Inferior parietal cortex (tissue), 1 donor: ENCODE results near the gene MCM5.
"Not testable (repeated sequence)": the region's sequence is repeated elsewhere in the genome, so short reads cannot be mapped to it uniquely, and the experiment has no call there.

ENCODE experiments used
- DNase-seq: peaks from one replicate; pipeline ENCODE4 v3.0.0-alpha.2; 2016; ENCODE audit errors: extremely low spot score

Gene MCM5

DNA sequence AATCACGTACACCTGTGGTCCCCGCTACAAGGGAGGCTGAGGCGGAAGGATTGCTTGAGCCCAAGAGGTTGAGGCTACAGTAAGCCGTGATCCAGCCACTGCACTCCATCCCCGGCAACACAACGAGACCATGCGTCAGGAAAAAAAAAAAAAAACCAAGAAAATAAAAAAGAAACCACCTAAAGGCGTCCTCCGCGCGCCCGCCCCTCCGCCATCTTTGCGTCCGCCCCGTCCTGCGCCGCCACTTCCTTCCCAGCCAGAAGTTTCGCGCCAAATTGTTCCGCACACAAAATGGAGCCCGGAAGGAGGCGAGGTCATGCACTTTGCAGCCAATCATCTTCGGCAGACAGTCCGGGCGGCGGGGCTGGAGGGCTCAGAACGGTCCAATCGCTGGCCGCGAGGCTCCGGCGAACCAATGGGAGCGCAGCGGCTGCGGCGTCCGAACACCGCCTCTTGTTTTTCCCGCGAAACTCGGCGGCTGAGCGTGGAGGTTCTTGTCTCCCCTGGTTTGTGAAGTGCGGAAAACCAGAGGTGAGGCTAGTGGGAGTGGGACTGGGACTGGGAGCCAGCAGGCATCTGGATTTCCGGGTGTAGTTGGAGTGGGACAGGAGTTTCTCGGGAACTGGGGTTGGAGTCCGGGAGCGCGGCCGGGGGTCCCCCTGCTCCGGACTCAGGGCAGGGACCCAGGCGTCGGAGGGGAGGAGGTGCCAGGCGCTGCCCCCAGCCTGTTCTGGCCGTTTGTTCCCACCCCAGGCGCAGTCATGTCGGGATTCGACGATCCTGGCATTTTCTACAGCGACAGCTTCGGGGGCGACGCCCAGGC, at the start of gene MCM5:
Gene MCM5 (plus strand): TSS at position 463 of the 823 bp plus-strand sequence. CDS start 299 bp downstream, at position 762.
- DNase-seq, result peak; percentile 97

DNA sequence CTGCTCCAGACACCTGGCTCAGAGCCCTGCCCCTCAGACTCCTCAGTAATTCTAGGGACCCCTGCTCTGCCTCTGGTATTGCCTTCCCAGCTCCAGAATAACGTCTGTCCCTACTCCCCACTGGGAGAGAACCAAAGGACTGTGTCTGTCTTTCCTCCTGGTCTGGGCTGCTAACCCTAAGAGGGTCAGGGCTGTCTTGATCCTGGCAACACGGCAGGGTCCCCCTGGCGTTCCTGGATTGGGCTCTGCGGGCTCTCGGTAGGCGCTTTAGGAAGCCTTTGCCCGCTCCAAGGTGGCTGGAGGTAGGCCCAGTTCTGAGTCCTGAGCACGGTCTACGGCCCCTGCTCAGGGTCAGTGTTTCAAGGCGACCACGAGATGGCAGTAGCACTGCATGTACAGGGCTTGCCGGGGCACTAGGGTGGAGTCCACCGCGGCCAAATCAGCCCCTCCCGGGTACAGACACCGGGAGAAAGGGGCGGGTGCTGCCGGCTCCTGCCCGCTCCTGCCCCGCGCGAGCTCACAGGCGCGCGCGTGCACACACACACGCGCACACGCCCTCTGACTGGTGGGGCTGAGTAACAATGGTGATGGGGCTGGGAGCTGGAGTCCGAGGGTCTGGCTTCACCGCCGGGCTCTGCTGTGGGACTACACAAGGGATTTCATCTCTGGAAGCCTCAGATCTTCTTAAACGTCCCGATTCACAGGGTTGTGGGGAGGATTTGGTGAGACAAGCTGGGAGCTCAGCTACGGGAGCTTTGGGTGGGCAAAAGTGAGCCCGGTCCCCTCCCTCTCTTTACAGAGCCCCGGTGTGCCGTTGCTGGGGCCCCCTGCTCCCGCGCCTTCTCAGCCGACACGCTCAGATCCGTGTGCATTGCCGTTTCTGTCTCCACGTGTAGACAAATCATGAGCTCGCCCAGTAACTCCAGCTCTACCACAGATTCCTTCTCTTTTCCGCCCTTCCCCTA, 49.1 kb upstream of the MCM5 start:
- DNase-seq, result peak; percentile 81

DNA sequence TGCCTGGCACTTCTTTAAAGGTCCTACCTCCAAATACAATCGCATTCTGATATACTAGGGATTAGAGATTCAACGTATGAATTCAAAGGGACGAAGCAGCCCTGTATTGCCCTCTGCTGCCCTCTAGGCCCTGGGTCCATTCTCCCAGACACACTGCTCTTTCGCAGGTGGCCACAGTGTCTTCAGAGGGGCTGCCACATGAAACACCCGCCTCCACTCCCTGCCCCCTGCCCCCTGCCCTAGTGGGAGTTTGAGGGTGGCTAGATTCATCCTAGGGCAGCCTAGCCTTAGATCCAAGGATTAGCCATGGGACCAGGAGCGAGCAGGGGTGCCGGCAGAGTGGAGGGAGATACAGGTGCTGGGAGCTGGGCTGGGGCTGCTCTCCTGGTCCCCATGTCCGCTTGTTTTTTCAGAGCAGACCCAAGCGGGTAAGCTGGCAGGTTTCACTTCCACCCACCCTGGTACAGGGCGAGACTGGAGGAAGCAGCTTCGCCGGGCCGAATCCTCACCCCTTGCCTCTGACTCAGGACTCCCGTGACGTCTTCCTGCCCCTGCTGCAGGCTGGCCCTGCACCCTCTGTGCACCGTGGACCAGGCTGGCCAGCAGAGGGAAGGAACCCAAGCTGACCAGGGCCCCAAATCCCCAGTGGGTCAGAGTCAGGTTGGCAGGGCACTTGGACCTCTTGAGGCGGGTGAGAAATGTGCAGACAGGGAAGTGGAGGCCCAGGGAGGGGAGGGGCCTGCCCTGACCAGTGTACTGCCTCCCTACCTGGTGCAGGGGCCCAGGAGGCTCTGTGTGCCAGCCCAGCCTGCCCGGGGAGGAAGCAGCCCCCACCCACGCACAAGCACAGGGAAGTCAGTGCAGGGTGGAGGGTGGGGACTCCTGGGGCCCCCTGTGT, 47.5 kb upstream of the MCM5 start:
- no peak for DNase-seq

DNA sequence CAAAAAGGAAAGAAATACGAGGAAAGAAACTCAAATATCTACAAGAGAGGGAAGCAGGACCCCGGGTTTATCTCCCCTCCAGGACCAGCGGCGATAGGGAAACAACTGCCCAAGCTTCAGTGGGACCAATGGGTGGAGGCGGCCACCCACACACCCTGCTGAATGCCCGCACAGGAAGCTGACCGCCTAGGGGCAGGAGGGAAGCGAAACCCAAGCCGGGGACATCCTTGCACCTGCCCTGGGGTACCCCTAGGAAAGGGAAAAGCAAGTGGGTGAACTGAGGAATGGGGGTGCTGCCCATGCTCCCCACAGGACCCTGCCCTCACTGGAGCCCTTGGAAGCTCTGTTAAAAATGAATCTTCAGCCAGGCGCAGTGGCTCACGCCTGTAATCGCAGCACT, 46.6 kb upstream of the MCM5 start:
- no peak for DNase-seq

DNA sequence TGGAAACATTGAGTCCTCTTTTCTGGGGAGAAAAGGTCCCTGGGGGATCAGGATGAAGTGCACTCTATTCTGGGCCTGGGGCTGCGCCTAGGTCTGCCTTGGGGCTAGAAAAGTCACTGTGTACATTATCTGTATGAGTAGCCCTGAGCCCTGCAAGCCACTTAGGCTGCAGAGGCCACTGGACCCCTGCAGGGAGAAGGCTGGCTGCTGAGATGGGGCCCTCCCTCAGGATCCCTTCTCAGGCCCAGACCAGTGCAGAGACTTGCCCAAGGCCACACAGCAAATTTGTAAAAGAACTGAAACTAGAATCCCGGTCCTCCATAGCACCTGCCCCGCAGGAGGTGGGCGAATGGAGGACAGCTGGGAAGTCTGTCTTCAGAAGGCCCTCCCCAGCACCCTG, 45.9 kb upstream of the MCM5 start:
- no peak for DNase-seq

DNA sequence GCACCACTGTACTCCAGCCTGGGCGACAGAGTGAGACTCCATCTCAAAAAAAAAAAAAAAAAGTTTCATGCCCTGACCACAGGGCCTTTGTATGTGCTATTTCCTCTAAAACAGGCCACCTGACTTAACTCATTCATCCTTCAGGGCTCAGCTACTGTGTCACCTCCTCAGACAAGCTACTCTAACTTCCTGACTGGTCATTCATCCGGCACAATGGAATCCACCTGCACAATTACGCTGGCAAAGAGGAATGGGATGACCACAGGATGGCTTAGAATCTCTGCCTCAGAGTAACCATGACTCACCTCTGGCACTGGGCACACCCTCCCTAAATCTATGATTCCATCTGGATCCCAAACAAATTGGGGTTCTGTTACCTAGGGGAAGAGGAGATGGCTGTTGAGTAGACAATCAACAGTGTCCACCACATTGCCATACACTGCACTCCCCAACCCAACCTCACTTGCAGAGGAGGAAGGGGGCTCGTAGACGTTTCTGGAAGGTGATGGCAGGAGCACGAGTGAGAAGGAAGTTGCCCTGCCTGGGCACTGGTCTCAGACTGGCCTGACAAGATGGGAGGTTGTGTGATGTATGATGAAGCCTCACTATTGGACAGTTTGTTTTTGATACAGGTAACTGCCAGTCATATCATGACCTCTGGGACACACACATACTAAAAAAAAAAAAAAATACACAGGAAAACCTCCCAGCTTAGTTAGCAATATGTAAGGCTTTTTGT, 41.9 kb upstream of the MCM5 start:
- no peak for DNase-seq

DNA sequence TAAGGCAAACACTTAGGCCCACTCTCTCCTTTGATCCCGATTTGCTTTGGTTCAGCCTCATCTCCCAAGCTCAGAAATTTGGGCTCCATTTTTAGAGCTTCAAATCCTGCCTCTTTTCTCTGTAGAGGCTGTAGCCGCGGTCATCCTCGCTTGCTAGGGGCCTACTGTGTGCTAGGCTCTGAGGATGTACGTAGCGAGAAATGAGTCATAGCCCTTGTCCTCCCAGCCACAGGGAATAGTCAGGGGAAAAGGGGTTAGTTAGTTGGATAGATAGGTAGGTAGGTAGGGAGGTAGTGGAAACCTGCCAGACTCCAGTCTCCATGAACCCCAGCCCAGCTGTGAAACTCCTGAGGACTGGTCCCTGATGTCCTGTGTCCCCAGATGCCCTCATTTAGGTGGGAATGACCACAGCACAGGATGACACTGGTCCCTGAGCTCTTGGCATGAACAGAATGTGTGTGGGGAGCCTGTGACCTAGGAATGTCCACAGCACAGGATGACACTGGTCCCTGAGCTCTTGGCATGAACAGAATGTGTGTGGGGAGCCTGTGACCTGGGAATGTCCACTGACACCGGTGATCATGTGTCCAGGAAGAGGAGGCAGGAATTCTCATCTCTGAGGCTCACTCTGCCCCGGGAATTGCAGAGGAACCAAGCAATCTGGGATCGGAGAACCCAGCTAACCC, 40.4 kb upstream of the MCM5 start:
- no peak for DNase-seq

DNA sequence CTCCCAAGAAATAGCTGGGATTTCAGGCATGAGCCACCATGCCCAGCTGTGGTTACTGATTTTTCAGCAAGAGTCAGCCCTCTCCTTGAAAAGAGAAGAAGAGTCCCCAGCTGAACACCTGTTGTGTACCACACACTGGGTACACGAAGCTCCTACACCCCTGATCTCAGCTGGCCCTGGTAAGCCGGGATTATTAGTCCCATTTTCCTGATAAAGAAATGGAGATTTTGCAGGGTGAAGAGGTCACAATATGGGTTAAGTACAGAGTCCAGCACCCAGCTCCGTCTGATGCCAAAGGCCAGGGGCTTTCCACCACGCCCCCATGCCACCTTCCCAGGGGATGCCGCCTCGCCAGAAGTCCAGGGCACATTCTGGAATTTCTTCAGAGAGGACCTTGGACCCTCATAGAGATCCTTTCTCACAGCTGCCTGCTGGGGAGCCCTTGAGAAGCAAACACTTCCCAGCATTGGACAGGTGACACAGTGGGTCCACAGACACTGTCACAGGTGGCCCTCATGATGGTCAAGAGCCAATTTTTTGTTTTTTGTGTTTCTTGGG, 38.9 kb upstream of the MCM5 start:
- no peak for DNase-seq

DNA sequence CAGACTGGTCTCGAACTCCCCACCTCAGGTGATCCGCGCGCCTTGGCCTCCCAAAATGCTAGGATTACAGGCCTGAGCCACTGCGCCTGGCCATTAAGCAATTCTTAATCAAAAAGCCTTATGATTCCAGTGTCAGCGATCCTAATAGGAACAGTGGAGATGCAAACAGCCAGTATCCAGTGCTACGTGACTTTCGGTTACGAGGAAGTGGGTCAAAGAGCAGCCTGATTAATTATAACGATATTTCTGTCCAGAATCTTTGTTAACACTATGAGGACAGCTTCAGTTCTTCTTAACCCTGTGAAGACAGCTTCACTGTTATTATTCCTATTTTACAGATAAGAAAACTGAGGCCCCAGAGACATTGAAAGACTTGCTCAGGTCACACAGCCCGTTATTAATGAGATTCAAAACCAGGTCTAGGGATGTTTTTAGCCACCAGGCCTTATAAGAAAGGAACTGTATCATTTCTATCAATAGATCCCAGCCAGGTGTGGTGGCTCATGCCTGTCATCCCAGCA, 36.3 kb upstream of the MCM5 start:
- no peak for DNase-seq

DNA sequence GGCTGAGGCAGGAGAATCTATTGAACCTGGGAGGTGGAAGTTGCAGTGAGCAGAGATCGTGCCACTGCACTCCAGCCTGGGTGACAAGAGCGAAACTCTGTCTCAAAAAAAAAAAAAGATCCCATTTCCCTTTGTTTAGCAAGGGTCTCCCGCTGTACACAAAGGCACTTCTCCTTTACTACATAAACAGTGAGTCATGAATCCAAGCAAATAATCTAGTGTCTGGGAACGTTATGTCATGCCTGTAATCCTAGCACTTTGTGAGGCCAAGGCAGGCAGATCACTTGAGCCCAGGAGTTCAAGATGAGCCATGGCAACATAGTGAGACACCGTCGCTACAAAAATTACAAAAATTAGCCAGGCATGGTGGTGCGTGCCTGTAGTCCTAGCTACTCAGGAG, 35.7 kb upstream of the MCM5 start:
- DNase-seq, result not testable (repeated sequence)

DNA sequence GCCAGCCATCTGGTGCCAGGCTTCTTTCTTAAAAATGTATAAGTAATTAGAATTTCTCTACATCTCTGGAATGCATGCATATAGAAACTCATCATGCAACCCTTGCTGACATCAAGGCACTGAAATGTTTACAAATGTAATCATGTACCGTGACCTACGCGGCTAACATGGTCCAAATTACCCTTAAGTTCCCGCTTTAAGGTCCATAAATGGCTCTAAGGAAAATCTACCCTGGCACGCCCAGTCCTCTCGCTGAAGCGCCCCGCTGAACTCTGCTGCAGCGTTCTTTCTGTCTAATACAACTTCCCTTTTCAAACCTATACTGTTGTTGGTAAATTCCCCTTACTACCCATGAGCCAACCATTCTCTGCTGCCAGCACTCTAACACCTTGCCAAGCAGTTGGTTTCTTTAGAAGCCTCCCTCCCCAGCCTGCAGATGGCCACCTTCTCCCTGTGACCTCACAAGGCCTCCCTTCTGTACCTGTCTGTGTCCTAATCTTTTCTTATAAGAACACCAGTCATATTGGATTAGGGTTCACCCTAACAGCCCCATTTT, 32.5 kb upstream of the MCM5 start:
- no peak for DNase-seq

DNA sequence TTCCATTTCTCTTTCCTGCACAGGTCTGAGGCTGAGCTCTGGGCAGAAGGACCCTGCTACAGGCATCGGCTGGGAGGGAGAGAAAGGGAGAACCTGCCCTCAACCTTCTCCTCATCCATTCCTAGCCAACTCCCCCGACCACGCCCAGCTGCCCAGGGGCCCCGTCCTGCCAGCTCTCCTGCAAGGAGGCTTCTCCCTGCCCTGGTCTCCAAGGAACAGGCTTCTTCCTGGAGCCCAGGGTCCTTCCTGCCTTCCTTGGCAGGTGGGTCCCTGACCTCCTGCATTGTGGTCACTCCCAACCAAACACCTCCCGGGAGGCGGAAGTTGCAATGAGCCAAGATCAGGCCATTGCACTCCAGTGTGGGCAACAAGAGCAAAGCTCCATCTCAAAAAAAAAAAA, 31.6 kb upstream of the MCM5 start:
- DNase-seq, result no peak

DNA sequence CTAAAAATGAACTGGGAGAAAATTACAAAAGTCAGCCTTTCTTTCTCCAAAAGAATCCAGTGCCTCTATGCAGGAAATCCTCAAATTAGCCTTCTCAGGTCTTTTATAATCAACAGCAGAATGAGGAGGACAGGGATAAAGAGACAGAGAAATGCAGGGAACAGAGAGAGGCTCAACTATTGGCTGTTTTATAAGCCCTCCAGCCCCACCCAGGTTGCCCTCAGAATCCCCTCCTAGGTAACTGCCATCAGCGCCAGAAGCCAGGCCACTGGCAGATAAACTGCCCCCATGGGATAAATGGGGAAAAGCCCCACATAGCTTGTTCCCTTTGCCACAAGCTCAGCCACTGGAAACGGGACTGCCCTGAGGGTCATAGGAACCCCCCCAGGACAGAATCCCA, 29.9 kb upstream of the MCM5 start:
- DNase-seq, result no peak

DNA sequence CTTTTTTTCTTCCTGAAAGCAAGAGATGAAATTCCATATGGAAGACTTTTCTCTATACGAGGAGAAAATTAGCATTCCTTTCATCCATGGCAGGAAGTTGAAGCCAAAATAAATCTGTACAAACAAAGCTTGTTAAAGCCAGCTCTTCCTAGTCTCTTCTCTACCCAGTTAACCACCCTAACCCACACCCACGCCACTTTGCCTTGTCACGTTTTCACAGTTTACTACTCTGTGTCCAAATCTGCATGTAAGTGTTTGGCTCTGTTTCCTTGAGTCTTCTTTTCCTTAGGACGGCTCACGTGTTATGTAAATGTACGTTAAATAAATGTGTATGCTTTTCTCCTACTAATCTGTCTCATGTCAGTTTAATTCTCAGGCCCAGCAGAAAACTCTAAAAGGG, 26.2 kb upstream of the MCM5 start:
- peak; percentile 43 for DNase-seq

DNA sequence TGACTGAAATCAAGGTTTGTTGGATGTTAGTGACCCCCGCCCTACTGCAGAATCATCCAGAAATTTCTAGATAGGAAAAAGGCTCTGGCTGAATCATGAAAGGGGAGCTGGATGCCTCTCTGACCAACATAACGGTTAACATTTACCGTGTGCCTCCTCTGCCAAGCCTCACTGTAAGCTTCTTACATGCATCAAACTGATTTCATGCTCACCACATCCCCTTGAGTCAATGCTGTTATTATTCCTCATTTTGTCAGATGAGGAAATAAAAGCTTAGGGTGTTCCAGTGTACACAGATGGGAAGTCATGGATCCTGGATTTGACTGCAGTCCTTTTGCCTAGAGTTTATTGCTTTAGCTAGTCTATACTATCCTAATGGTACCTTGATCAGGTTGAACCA, 24.9 kb upstream of the MCM5 start:
- DNase-seq, result no peak

DNA sequence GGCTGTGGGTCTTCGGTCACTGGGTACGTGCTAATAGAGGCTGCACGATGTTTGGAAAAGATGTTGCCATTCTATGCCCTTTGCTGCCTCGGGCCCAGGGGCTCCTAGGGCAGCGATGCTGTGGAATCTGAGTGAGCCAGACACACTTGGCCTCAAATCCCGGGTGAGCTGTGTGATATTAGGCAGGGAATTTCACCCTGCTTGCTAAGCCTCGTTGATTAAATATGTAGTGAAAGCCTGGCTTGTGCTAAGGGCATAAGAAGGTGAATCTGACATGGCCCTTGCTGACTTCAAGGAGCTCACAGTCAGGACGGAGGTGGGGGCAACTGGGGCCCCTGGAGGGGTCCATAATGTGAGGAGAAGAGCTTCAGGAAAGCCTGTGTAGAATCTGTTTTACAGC, 24.4 kb upstream of the MCM5 start:
- DNase-seq, result no peak

DNA sequence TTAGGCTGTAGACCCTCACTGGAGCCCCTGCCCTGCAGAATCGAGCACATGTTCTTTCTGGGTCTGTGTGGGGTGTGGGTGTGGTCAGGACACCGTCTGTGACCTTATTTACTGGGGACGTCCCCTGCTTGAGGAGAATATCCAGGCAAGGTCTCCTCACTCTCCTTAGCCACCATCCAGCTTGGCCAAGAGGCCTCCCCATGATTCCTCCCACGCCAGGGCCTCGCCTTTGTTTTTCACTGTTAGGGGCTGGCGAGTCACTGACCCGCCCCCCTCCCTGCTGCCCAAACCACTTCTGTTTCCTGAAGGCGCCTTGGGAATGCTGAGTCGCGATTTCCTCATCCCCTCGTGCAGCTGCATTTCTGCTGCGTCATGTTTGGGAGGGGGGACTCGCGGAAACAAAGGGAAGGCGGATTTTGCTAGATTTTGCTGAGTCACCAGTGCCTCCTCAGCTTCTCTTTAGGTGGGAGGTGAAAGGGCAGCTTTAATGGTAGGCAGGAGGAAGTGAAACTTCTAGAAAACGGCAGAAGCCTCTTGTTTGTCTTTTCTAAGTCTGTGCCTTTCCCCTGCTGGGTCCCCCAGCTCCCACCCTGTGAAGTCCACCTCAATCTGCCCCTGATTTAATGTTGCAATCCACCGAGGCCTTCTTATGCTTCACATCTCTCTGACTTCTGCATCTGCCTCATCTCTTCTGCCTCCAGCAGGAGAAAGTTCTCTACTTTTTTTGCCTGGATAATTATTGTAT, 23.0 kb upstream of the MCM5 start:
- DNase-seq, result peak; percentile 86

DNA sequence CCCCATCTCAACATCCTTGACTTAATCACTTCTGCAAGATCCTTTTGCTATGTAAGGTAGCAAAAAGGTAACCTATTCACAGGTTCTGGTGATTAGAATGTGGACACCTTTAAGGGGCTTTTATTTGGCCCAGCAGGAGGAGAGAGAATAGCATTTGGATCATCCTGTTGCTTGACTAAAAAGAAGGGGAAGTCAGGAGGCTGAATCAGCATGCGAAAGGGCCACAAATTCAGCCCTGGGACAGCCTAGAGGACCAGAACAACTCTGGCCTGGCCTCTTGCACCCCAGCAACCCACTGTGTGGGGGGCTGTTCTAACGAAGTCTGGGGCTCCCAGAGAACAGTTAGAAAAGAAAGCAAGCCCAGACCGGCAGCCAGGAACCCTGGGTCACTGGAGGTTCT, 22.2 kb upstream of the MCM5 start:
- DNase-seq, result no peak

DNA sequence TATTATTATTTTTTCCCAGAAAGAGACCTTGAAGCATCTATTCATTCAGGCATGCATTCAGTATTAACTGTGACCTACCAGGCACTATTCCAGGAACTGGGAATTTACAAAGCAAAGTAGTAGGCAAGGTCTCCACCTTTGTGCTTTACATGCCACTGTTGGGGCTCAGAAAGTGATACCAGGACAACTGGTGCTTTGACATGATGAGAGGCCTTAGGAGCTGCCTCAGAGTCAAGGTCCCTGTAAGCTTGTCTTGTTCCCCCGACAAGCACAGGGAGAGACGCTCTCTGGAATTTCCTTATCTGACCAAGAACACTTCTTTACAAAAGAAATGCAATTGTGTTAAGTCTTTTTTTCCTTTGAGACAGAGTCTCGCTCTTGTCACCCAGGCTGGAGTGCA, 21.3 kb upstream of the MCM5 start:
- DNase-seq, result no peak
